IMR-90 (cell line): ENCODE results near the gene RBM5. TPM values are rescaled to one million over a fixed set of nuclear protein-coding genes. Genes with fewer than 3 reads are reported as not detected.

Source experiments
- ATAC-seq: fragments of 200-7000 bp; cut with Tn5 transposase; 2 replicates; pipeline ENCODE4 v1.9.1; 2020; ENCODE audit warnings: low read depth, mild to moderate bottlenecking, moderate library complexity
- BruUV-seq: library from RNA; stranded (reverse); fragments of 400-500 nt; replicated peaks from 2 replicates; lab custom pipeline; 2021; lab: Mats Ljungman, UMichigan
- CTCF ChIA-PET: fragments of 300-600 bp; formaldehyde crosslinking; extraction: SDS; loops from one replicate; lab custom pipeline; 2021; ENCODE audit warnings: antibody characterized with exemption; lab: Yijun Ruan, JAX
- POLR2A ChIA-PET: fragments of 300-600 bp; sonication (Branson Sonifier 250); formaldehyde crosslinking; loops from one replicate; lab custom pipeline; 2022; ENCODE audit warnings: antibody characterized with exemption; ENCODE audit not compliant: unreplicated experiment; lab: Charles Lee
- DNase-seq: peaks from one replicate; pipeline ENCODE4 v3.0.0; 2013
- H2AFZ ChIP-seq: replicated peaks from 2 replicates; pipeline ENCODE3; 2013; ENCODE audit warnings: low read length, mild to moderate bottlenecking; ENCODE audit not compliant: poor library complexity
- H2AK5ac ChIP-seq: 2 replicates; pipeline ENCODE4 v1.6.1; 2013; ENCODE audit warnings: low read depth, low read length, inconsistent platforms
- H2AK9ac ChIP-seq: replicated peaks from 2 replicates; pipeline ENCODE3; 2013; ENCODE audit warnings: mild to moderate bottlenecking, low read depth, low read length, moderate library complexity; ENCODE audit not compliant: poor library complexity
- H2BK120ac ChIP-seq: 2 replicates; pipeline ENCODE4 v1.6.1; 2013; ENCODE audit warnings: low read depth, low read length, inconsistent platforms
- H2BK15ac ChIP-seq: 3 replicates; pipeline ENCODE4 v1.6.1; 2013; ENCODE audit warnings: low read depth, low read length, inconsistent platforms
- H2BK20ac ChIP-seq: 2 replicates; pipeline ENCODE4 v1.6.1; 2013; ENCODE audit warnings: low read depth, mild to moderate bottlenecking, inconsistent platforms, low read length, moderate library complexity
- H2BK5ac ChIP-seq: 2 replicates; pipeline ENCODE4 v1.6.1; 2013; ENCODE audit warnings: mild to moderate bottlenecking, low read depth, low read length, inconsistent platforms; ENCODE audit not compliant: poor library complexity, severe bottlenecking
- H3K14ac ChIP-seq: replicated peaks from 2 replicates; pipeline ENCODE4 v1.6.1; 2013; ENCODE audit warnings: low read depth, low read length, inconsistent platforms
- H3K18ac ChIP-seq: 2 replicates; pipeline ENCODE4 v1.6.1; 2013; ENCODE audit warnings: low read depth, low read length, control low read depth
- H3K23ac ChIP-seq: 2 replicates; pipeline ENCODE4 v1.6.1; 2013; ENCODE audit warnings: low read depth, low read length, inconsistent platforms
- H3K27ac ChIP-seq: 2 replicates; pipeline ENCODE4 v1.5.1; 2013; ENCODE audit warnings: mild to moderate bottlenecking, control low read depth, low read length; ENCODE audit not compliant: insufficient read depth
- H3K27me3 ChIP-seq: 2 replicates; pipeline ENCODE4 v1.6.1; 2013; ENCODE audit warnings: low read length; ENCODE audit not compliant: control insufficient read depth, insufficient read depth
- H3K36me3 ChIP-seq: 2 replicates; pipeline ENCODE4 v1.6.1; 2013; ENCODE audit warnings: low read length, mixed read lengths; ENCODE audit not compliant: control insufficient read depth, insufficient read depth
- H3K4ac ChIP-seq: 2 replicates; pipeline ENCODE4 v1.6.1; 2013; ENCODE audit warnings: low read depth, low read length, inconsistent platforms
- H3K4me1 ChIP-seq: 2 replicates; pipeline ENCODE4 v1.6.1; 2013; ENCODE audit warnings: low read length, mixed read lengths; ENCODE audit not compliant: control insufficient read depth, insufficient read depth
- H3K4me2 ChIP-seq: 2 replicates; pipeline ENCODE4 v1.6.1; 2013; ENCODE audit warnings: low read depth, mild to moderate bottlenecking, control low read depth, low read length, moderate library complexity
- H3K4me3 ChIP-seq: 2 replicates; pipeline ENCODE4 v1.5.1; 2013; ENCODE audit warnings: low read depth, mild to moderate bottlenecking, control low read depth, low read length, moderate library complexity; ENCODE audit not compliant: insufficient read depth
- H3K56ac ChIP-seq: 2 replicates; pipeline ENCODE4 v1.6.1; 2013; ENCODE audit warnings: low read length, inconsistent platforms; ENCODE audit not compliant: insufficient read depth; ENCODE audit errors: extremely low read depth
- H3K79me1 ChIP-seq, 2 experiments: 2 replicates each; pipeline ENCODE4 v1.6.1; 2013; ENCODE audit warnings: low read length in 2 of 2, inconsistent platforms in 1 of 2, low read depth in 1 of 2
- H3K9ac ChIP-seq: 2 replicates; pipeline ENCODE4 v1.6.1; 2013; ENCODE audit warnings: low read depth, low read length, control low read depth
- H3K9me1 ChIP-seq: 2 replicates; pipeline ENCODE4 v1.6.1; 2013; ENCODE audit warnings: low read length, inconsistent platforms; ENCODE audit not compliant: insufficient read depth
- H3K9me3 ChIP-seq: 2 replicates; pipeline ENCODE4 v1.6.1; 2013; ENCODE audit warnings: low read length; ENCODE audit not compliant: control insufficient read depth, insufficient read depth
- H4K20me1 ChIP-seq: 2 replicates; pipeline ENCODE4 v1.6.1; 2013; ENCODE audit warnings: low read length, inconsistent platforms; ENCODE audit not compliant: insufficient read depth
- H4K5ac ChIP-seq: 2 replicates; pipeline ENCODE4 v1.6.1; 2013; ENCODE audit warnings: mild to moderate bottlenecking, low read depth, low read length, control low read depth
- H4K8ac ChIP-seq, 2 experiments: 2 replicates each; pipeline ENCODE4 v1.6.1; 2013; ENCODE audit warnings: low read depth in 2 of 2, low read length in 2 of 2, control low read depth in 1 of 2, inconsistent platforms in 1 of 2
- H4K91ac ChIP-seq: 2 replicates; pipeline ENCODE4 v1.6.1; 2013; ENCODE audit warnings: low read depth, low read length, inconsistent platforms; ENCODE audit not compliant: insufficient read depth
- CEBPB ChIP-seq: IDR thresholded peaks from 2 replicates; pipeline ENCODE4 v1.6.1; 2012; ENCODE audit warnings: low read depth, low read length, improper control_type of control experiment
- CHD1 ChIP-seq: IDR thresholded peaks from 2 replicates; pipeline ENCODE4 v1.6.1; 2012; ENCODE audit warnings: low read depth, low read length, improper control_type of control experiment
- FOS ChIP-seq: fragments of 150-350 bp; IDR thresholded peaks from 2 replicates; pipeline ENCODE4 v1.6.1; 2016; ENCODE audit warnings: low read depth, low read length
- MAFK ChIP-seq: IDR thresholded peaks from 2 replicates; pipeline ENCODE4 v1.6.1; 2012; ENCODE audit warnings: low read depth, low read length, improper control_type of control experiment
- MAZ ChIP-seq: IDR thresholded peaks from 2 replicates; pipeline ENCODE4 v1.6.1; 2012; ENCODE audit warnings: low read depth, mild to moderate bottlenecking, low read length, improper control_type of control experiment, moderate library complexity, borderline replicate concordance
- NFE2L2 ChIP-seq: fragments of 150-350 bp; IDR thresholded peaks from 2 replicates; pipeline ENCODE4 v1.6.1; 2016; ENCODE audit warnings: low read depth, mild to moderate bottlenecking, low read length
- POLR2A ChIP-seq: IDR thresholded peaks from 2 replicates; pipeline ENCODE4 v1.6.1; 2012; ENCODE audit warnings: mild to moderate bottlenecking, low read depth, low read length
- RAD21 ChIP-seq: IDR thresholded peaks from 2 replicates; pipeline ENCODE4 v1.6.1; 2012; ENCODE audit warnings: low read length, improper control_type of control experiment
- RCOR1 ChIP-seq: IDR thresholded peaks from 2 replicates; pipeline ENCODE4 v1.6.1; 2012; ENCODE audit warnings: mild to moderate bottlenecking, low read length, improper control_type of control experiment; ENCODE audit not compliant: insufficient replicate concordance
- RFX5 ChIP-seq: IDR thresholded peaks from 2 replicates; pipeline ENCODE4 v1.8.0; 2012; ENCODE audit warnings: low read depth, mild to moderate bottlenecking, low read length, moderate library complexity
- SMC3 ChIP-seq: fragments of 150-350 bp; IDR thresholded peaks from 2 replicates; pipeline ENCODE4 v1.6.1; 2016; ENCODE audit warnings: low read depth, mild to moderate bottlenecking, antibody characterized with exemption, low read length, moderate library complexity
- WGBS, 2 experiments: methylation state at CpG; one replicate each; pipeline versions ENCODE4 v1.1.5 to v1.1.7; 2013; ENCODE audit warnings: missing lambda C conversion rate in 2 of 2; ENCODE audit not compliant: insufficient read length in 1 of 2; ENCODE audit errors: extremely low coverage in 2 of 2; 5-methylcytosine and 5-hydroxymethylcytosine counted together
- dilution Hi-C: fragments of 300-500 bp; cut with HindIII; formaldehyde crosslinking; loops from one replicate; pipeline ENCODE4 v1.14.3; 2018; ENCODE audit warnings: low sequenced_read_pairs; ENCODE audit not compliant: unreplicated experiment
- in situ Hi-C: fragments of 300-500 bp; cut with MboI; formaldehyde crosslinking; loops from 3 replicates; pipeline ENCODE4 v1.14.3; 2019; ENCODE audit warnings: low sequenced_read_pairs, inconsistent platforms, mixed read lengths
- intact Hi-C: fragments of 100-400 bp; cut with micrococcal nuclease; formaldehyde crosslinking; loops from 2 replicates; pipeline ENCODE4 v1.10.0; 2022
- polyA plus RNA-seq, 3 experiments: library from polyadenylated mRNA; depleted of rRNA; stranded (reverse); fragments of >200 nt; gene quantifications; 2 replicates each; pipeline ENCODE4 v1.2.3, GENCODE V29; 2012; ENCODE audit warnings: low replicate concordance in 1 of 3
- total RNA-seq: library from RNA; depleted of rRNA; stranded (reverse); fragments of >200 nt; gene quantifications from 2 replicates; pipeline ENCODE4 v1.2.3, GENCODE V29; 2012
- TF ChIP-seq, protein P1 (sequence below): conservative IDR thresholded peaks from 2 replicates; pipeline ENCODE4 v1.5.1; 2012; ENCODE audit warnings: mild to moderate bottlenecking, low read depth, low read length, improper control_type of control experiment
- TF ChIP-seq, protein P2 (sequence below): fragments of 150-350 bp; IDR thresholded peaks from 2 replicates; pipeline ENCODE4 v1.6.1; 2016; ENCODE audit warnings: low read depth, mild to moderate bottlenecking, low read length, moderate library complexity, borderline replicate concordance
- TF ChIP-seq, protein P3 (sequence below): fragments of 150-350 bp; IDR thresholded peaks from 2 replicates; pipeline ENCODE4 v1.6.1; 2017; ENCODE audit warnings: mild to moderate bottlenecking, antibody characterized with exemption, low read length, low read depth

Gene RBM5
- total and polyA plus RNA-seq, 2 of the 4 experiments (the other 2 are of a cell fraction), result 121 to 155 TPM

DNA sequence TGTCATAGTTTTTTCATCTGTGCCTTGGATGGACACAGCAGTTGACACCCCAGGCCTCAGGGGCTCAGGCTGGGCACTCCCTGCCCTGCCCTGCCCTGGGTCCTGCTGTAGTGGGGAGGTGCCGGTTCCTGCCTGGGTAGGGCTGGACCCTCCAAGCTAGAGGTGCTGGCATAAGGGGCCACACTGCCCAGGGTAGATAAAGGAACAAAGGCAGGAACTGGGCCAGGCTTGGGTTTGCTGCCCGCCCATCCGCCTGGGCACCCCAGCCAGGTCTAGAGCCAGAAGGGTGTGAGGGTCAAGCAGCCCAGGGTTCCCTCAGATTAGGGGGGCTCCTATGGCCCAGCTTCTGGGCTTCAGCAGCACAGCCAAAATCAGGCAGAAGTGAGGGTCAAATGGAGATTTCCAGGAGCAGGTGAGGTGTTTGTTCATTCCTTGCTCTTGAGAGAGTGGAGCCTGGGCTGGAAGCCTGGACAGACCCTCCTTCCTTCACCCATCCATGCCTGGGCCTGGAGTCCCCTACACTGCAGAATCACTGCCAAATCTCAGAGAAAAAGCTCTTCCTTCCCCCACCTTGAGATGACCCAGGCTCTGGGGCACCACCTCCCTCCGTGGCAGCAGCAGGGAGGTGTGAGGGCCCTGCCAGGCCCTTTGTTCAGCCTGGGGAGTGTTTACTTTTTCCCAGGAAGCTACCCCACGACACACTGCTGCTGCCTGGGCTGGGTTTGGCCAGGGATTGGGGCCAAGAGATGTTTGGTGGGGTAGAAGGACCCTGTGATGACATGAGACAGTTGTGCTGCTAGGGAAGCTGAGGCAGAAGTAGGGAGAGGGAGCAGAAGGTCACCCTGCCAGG is 73.5 kb downstream of the RBM5 start:
- H2BK20ac ChIP-seq, result peak overlapping the region; percentile 16
- intact Hi-C loops (no loop called here), dilution Hi-C loops (no loop called here), in situ Hi-C loops (no loop called here)
- peak overlapping the region in 1 of 2 experiments; percentile 25; a peak in 1 of 4 replicates for H4K8ac ChIP-seq
- peak overlapping the region; percentile 9 for H2BK5ac ChIP-seq
- H4K91ac ChIP-seq, result peak overlapping the region; percentile 76
- no peaks in the 10 kb centered on the region for H3K27me3 ChIP-seq
- H3K4ac ChIP-seq, result peak overlapping the region; percentile 91
- H2AK5ac ChIP-seq, result peak overlapping the region; percentile 92
- peak overlapping the region; percentile 61 for H3K14ac ChIP-seq
- peaks cover 34% of the 10 kb centered on the region for H3K9me1 ChIP-seq
- ChIA-PET CTCF (interaction anchor here (1.0 kb wide), 1 partner anchor 27 kb away, joined by 3 read pairs; no protein-coding TSS in a partner anchor), POLR2A (no interaction called here)
- peak overlapping the region; percentile 30; the same call in 1 of the 2 replicates for H4K5ac ChIP-seq
- no peak overlapping the region for H3K4me3 ChIP-seq
- H3K18ac ChIP-seq, result no peak overlapping the region
- H2AFZ ChIP-seq, result no peak overlapping the region
- no peak for DNase-seq
- H3K4me1 ChIP-seq, result peaks cover 59% of the 10 kb centered on the region
- BruUV-seq, result no TSS peak
- H3K4me2 ChIP-seq, result no peak overlapping the region
- H3K27ac ChIP-seq, result no peak overlapping the region; the same call in 1 of the 2 replicates
- H3K56ac ChIP-seq, result no peak overlapping the region
- peaks cover 14% of the 10 kb centered on the region; the same call in 1 of the 2 replicates for H3K36me3 ChIP-seq
- H3K9me3 ChIP-seq, result no peaks in the 10 kb centered on the region
- H2BK120ac ChIP-seq, result peak overlapping the region; percentile 28
- H3K23ac ChIP-seq, result 0 out of 2 replicates have a peak overlapping the region, but pooled peaks have one; percentile 6
- WGBS, 2 experiments, result 100% methylated on average over 2 of the region's 5 CpGs; no CpG with 5 or more reads in 1 of the 2 experiments
- peak overlapping the region; percentile 32; the same call in 1 of the 3 replicates for H2BK15ac ChIP-seq
- peak overlapping the region; percentile 66 for H2AK9ac ChIP-seq
- no peak overlapping the region for H3K9ac ChIP-seq
- no peak for ATAC-seq
- peaks cover 14 to 77% of the 10 kb centered on the region in 2 experiments; a peak in 3 of 4 replicates for H3K79me1 ChIP-seq
- H4K20me1 ChIP-seq, result 0 out of 2 replicates have a peak, but pooled peaks cover 4% of the 10 kb centered on the region
- TF ChIP-seq RCOR1 (no peak), NFE2L2 (no peak), RFX5 (no peak), CHD1 (no peak), MAZ (no peak), MAFK (no peak), FOS (no peak), POLR2A (no peak), RAD21 (no peak), SMC3 (no peak), CEBPB (no peak)
- TF ChIP-seq, protein P1, sequence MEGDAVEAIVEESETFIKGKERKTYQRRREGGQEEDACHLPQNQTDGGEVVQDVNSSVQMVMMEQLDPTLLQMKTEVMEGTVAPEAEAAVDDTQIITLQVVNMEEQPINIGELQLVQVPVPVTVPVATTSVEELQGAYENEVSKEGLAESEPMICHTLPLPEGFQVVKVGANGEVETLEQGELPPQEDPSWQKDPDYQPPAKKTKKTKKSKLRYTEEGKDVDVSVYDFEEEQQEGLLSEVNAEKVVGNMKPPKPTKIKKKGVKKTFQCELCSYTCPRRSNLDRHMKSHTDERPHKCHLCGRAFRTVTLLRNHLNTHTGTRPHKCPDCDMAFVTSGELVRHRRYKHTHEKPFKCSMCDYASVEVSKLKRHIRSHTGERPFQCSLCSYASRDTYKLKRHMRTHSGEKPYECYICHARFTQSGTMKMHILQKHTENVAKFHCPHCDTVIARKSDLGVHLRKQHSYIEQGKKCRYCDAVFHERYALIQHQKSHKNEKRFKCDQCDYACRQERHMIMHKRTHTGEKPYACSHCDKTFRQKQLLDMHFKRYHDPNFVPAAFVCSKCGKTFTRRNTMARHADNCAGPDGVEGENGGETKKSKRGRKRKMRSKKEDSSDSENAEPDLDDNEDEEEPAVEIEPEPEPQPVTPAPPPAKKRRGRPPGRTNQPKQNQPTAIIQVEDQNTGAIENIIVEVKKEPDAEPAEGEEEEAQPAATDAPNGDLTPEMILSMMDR, result no peak
- TF ChIP-seq, protein P2, sequence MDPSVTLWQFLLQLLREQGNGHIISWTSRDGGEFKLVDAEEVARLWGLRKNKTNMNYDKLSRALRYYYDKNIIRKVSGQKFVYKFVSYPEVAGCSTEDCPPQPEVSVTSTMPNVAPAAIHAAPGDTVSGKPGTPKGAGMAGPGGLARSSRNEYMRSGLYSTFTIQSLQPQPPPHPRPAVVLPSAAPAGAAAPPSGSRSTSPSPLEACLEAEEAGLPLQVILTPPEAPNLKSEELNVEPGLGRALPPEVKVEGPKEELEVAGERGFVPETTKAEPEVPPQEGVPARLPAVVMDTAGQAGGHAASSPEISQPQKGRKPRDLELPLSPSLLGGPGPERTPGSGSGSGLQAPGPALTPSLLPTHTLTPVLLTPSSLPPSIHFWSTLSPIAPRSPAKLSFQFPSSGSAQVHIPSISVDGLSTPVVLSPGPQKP, result no peak
- TF ChIP-seq, protein P3, sequence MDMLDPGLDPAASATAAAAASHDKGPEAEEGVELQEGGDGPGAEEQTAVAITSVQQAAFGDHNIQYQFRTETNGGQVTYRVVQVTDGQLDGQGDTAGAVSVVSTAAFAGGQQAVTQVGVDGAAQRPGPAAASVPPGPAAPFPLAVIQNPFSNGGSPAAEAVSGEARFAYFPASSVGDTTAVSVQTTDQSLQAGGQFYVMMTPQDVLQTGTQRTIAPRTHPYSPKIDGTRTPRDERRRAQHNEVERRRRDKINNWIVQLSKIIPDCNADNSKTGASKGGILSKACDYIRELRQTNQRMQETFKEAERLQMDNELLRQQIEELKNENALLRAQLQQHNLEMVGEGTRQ, result no peak
